Measurements from ENCODE around the gene SEC63.
"Not testable (repeated sequence)": the region's sequence is repeated elsewhere in the genome, so short reads cannot be mapped to it uniquely, and the experiment has no call there.

The SEC63 gene

DNA sequence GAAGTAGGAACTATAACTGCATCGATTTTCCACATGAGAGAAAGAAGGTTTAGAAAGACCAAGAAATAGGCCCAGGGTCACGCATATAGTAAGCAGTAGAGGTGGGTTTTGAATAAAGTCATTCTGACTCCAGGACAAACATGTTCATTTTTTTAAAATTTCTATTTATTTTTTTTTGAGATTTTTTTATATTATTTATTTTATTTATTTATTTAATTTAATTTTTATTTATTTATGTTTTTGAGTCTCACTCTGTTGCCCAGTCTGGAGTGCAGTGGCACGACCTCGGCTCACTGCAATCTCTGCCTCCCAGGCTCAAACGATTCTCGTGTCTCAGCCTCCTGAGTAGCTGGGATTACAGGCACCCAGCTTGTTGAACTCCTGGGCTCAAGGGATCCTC lies 13.2 kb upstream of the SEC63 start:
- DNase-seq, result no peak

DNA sequence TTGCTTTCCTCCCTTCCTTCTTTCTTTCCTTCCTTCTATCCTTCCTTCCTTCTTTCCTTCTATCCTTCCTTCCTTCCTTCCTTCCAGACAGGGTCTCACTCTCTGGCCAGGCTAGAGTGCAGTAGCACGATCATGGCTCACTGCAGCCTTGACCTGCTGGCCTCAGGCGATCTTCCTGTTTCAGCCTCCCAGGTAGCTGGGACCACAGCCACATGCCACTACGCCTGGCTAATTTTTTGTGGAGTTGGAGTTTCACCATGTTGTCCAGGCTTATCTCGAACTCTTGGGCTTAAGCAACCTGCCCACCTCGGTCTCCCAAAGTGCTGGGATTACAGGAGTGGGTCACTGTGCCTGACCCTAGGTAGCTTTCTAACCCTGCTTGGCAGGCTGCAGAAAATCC lies 12.2 kb upstream of the SEC63 start:
- no peak for DNase-seq

DNA sequence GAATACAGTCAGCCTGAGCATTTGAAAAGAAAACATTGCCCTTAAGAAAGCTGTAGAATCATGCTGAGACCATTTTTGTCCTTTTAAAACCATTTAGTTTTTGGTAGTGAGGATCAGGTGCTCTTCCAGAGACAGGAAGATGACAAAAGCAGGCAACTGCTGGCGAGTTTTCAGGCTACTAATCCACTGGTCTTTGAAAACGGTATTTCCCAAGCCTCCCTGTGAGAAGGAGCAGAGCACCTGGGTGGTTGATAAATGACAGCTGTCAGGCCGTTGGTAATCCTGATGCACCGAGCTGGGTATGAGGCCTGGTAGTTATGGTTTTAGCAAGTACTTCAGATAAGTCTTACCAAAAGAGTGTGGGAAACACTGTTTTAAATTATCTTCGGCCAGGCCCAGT lies 10.1 kb upstream of the SEC63 start:
- DNase-seq, result no peak

DNA sequence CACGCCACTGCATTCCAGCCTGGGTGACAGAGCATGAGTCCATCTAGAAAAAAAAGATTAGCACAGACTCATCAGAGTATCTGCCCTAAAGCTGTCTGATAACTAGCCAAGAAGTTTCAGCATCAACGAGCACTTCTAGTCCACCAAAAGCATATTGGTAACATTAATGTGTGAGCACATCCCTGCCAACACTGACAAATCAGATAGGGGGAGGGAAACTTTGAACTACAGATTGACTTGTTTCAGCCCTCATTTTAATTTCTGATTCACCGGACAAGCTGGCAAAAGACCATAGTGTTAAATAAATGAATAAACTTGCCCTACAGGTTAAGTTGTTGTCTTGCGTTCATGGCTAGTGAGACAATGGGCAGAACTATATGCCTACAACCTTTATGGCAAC lies 7.7 kb upstream of the SEC63 start:
- no peak for DNase-seq

DNA sequence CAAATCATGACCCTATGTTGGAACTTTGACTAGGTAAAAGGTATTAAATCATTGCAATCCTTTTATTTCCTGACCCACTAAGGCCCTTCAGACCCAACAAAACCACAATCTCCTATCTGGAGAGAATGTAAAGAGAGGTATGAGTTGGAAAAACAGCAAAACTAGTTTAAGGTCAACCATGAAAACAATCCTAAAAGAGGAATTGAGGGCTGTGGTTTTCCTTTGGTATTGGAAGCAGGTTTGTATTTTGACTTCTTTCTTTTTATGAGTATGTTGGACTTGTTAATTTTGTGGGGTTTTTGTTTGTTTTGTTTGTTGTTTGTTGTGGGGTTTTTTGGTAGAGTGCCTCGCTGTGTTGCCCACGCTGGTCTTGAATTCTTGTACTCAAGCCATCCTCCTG lies 4.7 kb upstream of the SEC63 start:
- DNase-seq, result no peak

DNA sequence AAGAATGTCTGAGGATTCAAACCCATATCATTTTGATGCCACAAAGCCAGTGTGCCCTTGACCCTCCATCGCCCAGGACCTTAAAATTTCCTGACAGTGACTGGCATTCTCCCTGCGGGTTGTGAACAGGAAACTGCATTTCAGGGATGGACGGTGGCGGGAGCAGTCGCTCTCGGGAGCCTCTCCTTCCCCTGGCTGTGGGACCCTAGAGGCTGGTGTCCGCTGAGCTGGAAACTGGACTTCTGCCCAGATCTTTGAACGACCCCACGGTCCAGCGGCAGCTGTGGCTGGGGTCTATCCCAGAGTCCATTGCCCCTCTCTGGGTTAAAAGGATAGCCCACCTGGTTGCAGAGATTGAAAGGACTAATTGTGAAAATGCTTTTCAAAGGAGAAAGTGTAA lies 1.4 kb upstream of the SEC63 start:
- DNase-seq, result no peak

DNA sequence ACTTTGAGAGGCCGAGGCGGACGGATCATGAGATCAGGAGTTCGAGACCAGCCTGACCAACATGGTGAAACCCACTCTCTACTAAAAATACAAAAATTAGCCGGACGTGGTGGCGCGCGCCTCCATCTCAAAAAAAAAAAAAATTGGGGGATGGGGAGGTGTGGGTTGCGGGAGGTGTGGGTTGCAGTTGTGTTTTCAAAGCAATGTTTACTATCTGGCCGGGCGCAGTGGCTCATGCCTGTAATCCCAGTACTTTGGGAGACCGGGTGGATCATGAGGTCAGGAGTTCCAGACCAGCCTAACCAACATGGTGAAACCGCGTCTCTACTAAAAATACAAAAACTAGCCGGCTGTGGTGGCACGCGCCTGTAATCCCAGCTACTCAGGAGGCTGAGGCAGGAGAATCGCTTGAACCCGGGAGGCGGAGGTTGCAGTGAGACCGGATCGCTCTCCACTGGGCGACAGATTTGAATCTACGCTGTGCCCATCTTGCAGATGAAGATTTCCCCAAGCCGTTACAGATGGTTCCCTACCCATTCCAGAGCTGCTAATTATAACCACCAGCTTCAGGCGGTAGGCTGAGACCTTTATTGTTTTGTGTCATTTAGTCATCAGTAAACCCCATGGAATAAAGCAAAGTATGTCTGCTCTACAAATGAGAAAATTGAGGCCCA lies 818 bp upstream of the SEC63 start:
- not testable (repeated sequence) for DNase-seq

DNA sequence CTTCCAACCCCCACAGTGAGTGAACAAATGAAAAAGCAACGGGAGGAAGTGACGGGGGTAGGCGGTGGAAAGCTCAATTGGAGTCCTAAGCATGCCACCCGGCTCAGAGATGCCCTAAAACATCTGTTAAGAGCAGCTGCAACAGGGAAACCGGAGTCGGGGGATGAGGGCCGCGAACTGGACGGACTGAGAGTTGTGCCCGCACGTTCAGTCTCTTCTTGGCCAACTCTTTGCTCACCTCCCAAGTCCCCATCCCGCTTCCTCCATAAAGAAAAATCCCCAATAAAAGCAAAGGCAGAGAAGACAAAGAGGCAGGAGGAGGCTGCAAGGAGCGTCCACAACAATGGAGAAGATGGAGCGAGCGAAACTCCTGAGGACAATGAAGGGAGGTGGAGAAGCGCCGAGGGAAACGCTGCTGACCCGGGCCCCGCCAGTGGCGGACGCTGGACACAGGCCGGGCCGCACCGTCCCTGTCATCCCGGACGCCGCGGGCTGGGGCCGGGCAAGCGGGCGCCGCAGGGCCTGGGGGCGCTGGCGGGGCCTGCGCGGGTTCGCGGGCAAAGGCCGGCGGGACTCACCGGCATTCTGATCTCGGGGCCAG lies 600 bp downstream of the SEC63 start:
- DNase-seq, result peak; percentile 68 to 78

DNA sequence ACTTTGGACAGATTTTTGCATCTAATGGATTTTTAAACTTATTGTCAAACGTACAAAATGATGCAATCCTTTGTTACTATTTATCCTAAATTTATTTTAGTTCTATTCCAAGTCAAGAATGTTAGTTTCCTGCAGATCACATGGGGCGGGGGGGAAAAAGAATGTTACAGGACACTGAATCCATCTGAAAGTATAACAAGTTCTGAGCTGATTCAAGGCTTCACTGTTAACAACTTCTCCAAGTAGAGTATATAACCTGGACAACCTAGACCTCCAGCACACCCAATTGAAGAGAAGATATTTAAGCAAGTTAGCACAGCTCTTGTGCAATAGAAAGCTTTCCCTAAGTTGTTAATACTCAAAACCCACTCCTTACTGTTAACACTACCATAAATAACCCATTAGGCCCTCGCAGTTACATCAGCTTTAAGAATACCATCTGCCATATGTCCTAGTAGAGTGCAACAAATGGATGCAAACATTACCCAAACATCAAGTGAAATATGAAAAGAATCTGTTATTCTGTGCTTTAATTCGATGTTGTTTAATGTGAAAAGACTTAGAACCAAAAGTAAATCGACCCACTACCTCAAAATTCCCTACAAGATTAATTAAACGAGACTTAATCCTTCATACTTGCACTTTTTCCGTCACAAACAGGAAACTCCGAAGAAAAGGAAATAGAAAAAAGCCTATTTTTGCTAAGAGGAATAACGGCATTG lies 1.3 kb downstream of the SEC63 start:
- peak; percentile 67 to 75 for DNase-seq

DNA sequence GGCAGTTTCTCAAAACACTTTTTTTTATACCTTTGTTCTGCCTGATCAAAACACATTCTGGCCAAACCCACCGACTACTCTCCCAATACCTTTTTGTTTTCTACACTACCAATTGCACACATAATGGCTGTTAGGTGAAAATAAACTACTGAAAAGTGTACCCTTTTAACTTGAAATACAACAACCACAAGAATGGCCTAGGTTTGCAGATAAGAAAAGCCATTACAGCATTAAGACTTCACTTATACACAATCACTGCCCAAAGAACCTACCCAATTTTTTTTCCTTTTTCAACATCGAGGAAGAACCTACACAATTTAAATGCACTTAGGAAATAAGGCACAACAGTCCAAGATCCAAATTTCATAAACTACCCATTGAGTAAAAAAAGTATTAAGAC lies 1.8 kb downstream of the SEC63 start:
- DNase-seq, result no peak

DNA sequence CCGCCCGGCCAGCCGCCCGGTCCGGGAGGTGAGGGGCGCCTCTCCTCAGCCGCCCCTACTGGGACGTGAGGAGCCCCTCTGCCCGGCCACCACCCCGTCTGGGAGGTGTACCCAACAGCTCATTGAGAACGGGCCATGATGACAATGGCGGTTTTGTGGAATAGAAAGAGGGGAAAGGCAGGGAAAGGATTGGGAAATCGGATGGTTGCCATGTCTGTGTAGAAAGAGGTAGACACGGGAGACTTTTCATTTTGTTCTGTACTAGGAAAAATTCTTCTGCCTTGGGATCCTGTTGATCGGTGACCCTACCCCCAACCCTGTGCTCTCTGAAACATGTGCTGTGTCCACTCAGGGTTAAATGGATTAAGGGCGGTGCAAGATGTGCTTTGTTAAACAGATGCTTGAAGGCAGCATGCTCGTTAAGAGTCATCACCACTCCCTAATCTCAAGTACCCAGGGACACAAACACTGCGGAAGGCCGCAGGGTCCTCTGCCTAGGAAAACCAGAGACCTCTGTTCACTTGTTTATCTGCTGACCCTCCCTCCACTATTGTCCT lies 4.1 kb downstream of the SEC63 start:
- DNase-seq, result not testable (repeated sequence)

DNA sequence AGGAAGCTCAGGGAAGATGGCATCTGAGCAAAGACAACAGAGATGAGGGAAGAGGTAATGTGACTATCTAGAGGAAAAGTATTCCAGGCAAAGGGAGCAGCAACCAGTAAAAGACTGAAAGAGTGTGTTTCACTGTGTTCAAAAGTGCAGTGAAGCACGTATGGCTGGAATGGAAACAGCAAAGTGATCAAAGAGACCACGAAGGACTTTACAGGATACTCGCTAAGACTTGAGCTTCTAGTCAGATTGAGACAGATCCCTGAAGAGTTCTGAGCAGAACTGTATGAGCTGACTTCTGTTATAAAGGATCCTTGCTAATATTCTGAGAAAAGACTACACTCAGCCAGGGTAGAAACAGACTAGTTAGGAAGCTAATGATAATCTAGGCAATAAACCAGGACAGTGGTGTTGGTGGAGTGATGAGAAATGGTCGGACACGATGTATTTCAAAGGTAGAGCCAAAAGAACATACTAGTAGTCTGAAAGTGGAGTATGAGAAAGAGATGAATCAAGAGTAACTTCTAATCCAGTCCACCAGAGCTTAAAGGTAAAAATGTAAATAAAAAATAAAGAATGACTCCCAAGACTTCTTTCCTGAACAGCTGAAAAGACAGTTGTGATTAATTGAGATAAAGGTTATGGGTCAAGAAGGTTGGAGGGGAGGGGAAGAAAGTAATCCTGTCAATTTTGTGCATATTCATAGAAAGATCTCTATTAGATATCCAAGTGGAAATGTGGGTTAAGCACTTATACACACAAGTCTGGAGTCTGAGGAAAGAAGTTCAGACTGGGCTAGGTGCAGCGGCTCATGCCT lies 14.2 kb downstream of the SEC63 start:
- no peak for DNase-seq

DNA sequence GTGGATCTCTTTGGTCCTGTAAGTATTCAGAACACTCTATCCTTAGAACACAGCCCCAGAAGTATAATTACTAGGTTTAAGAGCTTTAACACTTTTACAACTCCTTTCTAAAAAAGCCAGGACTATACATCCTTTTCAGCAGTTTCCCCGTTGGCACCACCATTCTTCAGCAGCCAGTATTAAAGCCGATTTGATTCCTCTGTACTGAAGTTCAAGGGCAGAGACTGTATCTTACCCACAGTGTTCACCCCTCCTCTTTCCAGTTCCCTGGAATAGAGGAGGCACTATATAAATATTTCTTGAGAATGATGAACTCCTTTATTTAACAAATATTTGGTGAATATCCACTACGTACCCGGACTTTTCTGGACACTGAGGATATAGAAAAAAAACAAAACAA lies 15.9 kb downstream of the SEC63 start:
- no peak for DNase-seq

DNA sequence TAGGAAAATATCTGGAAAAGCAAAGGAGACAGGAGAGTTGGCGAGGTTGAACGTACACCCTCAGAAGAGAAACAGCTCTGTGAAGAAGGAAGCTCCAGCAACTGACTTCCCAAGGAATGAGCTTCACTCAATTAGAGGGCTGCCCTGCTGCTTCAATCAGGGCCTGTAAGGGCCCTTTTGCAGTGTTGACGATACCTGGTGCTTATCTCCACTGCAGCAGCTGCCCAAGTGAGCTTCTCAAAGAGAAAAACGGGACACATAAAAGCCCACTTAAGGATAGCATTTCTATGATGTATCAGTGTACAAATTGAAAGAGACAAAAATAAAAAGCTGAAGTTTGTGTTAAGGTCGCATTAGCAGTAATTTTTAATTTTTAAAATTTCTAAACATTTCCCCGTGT lies 16.4 kb downstream of the SEC63 start:
- no peak for DNase-seq

DNA sequence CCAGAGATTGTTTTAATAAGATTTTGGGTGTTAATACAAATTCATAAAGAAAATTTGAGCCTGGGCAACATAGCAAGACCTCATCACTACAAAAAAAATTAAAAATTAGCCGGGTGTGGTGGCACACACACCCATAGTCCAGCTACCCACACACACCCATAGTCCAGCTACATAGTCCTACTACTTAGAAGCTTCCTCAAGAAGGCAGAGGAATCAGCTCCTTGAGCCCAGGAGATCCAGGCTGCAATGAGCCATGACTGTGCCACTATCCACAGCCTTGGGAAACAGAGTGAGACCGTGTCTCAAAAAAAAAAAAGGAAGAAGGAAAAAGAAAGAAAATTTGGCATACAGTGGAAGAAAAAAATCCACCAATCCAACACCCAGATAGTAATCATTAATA lies 16.8 kb downstream of the SEC63 start:
- no peak for DNase-seq

DNA sequence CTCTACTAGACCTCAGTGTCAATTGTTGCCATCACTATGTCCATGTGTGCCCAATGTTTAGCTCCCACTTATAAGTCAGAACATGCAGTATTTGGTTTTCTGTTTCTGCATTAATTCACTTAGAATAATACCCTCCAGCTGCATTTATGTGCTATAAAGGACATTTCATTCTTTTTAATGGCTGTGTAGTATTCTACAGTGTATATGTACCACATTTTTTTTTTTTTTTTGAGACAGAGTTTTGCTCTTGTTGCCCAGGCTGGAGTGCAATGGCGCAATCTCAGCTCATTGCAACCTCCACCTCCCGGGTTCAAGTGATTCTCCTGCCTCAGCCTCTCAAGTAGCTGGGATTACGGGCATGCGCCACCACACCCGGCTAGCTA lies 21.1 kb downstream of the SEC63 start:
- not testable (repeated sequence) for DNase-seq

DNA sequence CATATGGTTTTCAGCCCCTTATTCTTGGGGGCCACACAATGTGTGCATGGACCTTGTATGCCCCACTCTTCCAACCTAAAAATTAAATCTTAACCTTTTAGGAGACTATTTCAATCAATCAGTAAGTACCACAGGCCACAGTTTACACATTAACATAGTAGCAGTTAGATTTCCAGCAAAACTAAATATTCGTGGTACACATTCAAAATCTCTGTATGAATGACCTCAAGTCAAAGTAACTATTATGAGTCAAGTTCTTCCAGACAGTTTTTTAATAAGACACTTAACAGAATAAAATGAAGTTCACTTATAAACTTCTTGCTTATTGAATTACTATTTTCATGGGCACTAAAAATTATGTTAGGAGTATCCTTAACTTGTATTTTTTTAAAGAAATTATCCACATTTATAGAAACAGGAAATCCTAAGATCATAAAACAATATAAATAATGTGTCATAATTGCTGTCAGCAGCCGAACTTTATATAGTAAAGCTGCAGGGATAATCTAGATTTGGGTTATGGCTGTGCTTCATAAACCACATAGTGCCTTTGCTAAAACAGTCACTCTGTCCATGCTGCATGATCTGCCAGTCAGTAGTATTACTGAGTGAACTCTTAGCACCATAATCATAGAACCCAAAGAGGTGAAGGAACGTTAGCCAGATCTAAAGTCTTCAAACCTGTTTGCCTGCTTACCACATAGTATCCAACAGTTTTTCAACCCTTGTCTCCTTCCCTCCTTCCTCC lies 21.7 kb downstream of the SEC63 start:
- DNase-seq, result no peak

DNA sequence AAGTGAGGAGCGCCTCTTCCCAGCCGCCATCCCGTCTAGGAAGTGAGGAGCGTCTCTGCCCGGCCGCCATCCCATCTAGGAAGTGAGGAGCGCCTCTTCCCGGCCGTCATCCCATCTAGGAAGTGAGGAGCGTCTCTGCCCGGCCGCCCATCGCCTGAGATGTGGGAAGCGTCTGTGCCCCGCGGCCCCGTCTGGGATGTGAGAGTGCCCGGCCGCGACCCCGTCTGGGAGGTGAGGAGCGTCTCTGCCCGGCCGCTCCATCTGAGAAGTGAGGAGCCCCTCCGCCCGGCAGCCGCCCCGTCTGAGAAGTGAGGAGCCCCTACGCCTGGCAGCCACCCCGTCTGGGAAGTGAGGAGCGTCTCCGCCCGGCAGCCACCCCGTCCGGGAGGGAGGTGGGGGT lies 23.8 kb downstream of the SEC63 start:
- not testable (repeated sequence) for DNase-seq

DNA sequence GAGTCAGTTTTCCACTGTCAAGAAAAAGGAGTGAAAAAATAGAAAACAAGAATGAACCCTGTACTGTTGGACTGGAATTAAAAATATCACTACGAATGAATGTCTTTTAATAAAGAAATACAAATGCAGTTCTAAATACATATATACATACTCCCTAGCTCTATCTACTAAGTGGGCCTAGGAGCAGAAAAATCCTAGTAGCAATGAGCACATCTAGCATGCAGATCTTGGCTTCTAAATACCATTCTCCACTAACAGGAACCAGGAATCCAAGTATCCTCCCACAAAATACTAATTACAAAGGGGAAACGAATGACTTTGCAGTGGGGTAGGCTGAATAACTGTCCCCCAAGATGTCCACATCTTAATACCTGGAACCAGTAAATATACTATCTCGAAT lies 25.4 kb downstream of the SEC63 start:
- DNase-seq, result no peak

DNA sequence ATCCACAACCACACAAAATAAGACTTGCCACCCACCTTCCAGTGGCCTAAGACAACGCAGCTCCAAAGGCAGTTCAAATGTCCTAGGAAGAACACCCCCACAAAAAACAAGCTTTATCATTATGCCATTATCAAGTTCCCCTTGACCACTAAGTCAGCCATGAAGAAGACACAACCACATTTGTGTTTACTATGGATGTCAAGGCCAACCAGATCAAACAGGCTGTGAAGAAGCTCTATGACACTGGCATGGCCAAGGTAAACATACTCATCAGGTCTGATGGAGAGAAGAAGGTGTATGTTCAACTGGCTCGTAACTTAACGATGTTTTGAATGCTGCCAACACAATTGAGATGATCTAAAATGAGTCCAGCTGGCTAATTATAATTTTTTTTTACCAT lies 26.1 kb downstream of the SEC63 start:
- no peak for DNase-seq

DNA sequence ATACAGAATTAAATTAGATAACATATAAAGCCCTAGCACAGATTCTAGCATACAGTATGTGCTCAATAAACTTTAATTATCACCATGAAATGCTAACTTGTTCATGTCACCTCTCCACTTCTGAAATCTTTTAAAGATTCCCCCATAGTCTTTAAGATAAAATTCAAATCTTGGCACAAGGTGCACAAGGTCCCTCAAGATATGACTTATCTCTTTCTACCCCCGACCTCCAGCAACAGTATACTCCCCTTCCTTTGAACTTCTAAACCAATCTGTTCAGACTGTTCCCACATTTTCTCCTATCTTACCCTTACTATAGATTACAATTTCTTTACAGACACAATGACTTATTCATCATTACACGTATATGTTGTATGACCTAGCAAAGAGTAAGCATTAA lies 29.0 kb downstream of the SEC63 start:
- no peak for DNase-seq

All from inflammatory macrophage treated with lipopolysaccharide for 1 hour (primary cell).